HG03439 (cell line): ENCODE data around the gene KIF1C.
"Not testable (repeated sequence)": the region's sequence is repeated elsewhere in the genome, so short reads cannot be mapped to it uniquely, and the experiment has no call there.

Experiments used
- ATAC-seq: cut with Tn5 transposase; IDR thresholded peaks from one replicate; pipeline ENCODE4 v1.9.1; 2021; ENCODE audit warnings: mild to moderate bottlenecking, moderate library complexity; ENCODE audit not compliant: unreplicated experiment

The KIF1C gene

GRCh38 chr17:4999430-5000093 is 1.8 kb downstream of the KIF1C start:
- no peak for ATAC-seq

DNA sequence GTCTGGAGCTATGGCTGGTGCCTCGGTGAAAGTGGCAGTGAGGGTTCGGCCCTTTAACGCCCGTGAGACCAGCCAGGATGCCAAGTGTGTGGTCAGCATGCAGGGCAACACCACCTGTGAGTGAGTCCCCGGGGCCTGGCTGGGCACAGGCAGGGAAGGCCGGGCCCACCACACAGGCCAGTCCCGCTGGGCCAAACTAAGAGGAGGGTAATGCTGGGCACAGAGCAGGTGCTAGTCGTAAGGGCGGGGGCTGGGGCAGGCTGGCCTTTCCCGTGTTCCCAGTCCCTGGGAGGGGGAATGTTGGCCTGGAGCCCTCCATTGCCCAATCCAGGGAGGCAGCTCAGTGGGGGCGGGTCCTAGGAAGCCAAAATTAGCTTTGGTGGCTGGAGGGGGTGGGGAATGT is 2.5 kb downstream of the KIF1C start:
- no peak for ATAC-seq

- ATAC-seq, result no peak
Observed at GRCh38 chr17:5002121-5002788, 4.5 kb downstream of the KIF1C start.

DNA sequence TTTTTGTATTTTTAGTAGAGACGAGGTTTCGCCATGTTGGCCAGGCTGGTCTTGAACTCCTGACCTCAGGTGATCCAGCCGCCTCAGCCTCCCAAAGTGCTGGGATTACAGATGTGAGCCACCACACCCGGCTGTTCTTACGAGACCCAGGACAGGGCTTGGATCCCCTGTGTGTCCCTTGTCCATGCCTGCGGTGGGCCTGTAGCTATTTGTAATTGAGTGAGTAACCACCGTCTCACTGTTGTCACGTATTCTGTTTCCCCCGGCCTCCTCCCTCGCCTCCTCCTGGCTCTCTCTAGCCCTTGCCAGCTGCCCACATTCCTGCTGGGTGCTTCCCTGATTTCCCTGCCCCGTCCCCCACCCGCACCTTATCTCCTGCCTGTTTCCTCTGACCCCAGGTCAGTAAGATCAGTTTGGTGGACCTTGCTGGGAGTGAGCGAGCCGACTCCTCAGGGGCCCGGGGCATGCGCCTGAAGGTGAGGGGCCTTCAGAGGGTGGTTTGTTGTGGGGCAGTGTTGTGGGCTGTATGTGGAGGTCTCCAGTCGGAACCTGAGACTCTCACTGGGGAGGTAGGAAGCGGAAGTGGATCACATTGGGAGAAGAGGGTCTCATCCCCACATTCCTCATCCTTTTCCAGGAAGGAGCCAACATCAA is 5.6 kb downstream of the KIF1C start:
- no peak for ATAC-seq

DNA sequence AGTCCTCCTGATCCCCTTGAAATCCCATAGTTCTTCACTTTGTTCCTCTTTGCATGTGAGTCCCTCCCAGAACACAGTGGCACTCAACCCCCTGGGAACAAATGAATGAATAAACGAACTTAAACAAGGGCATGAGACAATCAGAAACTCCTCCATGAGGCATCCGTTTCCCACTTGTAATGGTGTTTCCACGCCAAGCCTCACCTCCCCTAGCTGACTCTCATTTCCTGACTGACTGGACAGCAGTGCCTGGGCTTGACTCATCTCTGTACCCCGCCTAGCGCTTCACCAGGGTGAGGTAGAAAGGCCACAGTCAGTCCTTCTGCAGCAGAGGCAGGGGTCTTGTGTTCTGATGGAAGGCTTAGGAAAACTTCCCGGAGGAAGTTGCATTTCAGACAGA is 14.2 kb downstream of the KIF1C start:
- ATAC-seq, result no peak

DNA sequence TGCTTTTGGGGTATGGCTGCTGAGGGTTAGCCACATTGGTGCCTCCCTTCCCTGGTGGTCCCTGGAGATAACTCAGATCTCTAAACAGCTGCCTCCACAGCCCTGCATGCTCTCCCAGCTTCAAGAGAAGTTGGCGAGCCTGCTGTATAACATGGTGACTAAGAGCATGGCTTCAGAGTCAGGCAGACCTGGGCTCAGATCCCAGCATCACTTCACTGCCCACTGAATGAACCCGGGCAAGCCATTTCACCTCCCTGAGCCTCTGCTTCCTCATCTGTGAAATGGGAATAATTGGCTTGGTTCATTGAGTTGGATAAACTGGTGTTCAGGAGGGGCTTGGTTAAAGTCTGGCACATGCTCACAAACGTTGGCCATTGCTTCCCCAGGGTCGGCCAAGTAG is 16.6 kb downstream of the KIF1C start:
- ATAC-seq, result no peak

DNA sequence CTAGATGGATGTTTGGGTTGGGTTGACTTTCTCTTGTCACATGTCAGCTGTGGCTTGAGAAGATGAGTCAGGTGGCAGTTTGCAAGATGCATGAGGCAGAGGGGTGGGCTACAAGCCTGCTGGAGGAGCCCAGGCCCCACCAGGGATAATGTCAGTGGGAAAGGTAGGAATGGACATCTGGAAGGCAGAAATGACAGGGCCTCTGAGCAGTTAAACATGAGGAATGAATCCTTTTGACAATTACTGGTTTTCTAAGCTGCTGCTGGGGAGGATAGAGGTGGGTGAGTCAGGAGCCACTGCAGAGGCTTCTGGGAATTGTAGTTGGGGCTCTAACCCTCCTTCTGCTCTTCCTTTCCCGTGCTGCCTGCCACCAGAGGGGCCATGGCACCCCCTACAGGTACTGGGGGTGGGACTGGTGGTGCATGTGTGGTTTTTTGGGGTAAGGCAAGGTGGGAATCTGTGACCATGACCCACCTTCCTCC is 21.8 kb downstream of the KIF1C start:
- ATAC-seq, result no peak

DNA sequence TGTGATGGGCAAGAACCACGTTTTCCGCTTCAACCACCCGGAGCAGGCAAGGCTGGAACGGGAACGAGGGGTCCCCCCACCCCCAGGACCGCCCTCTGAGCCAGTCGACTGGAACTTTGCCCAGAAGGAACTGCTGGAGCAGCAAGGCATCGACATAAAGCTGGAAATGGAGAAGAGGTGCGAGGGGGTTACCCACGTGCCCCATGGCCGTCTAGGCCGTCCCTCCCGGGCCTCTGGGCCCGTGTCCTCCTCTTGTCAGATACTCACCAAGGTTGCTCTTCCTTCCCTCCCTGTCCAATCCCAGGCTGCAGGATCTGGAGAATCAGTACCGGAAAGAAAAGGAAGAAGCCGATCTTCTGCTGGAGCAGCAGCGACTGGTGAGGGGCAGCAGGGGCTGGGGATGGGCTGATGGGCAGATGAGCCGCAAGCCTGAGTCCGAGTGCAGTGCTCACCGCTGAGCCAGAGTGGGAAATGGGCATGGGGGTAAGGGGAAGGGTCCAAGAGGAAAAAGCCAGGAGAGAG is 22.8 kb downstream of the KIF1C start:
- no peak for ATAC-seq

DNA sequence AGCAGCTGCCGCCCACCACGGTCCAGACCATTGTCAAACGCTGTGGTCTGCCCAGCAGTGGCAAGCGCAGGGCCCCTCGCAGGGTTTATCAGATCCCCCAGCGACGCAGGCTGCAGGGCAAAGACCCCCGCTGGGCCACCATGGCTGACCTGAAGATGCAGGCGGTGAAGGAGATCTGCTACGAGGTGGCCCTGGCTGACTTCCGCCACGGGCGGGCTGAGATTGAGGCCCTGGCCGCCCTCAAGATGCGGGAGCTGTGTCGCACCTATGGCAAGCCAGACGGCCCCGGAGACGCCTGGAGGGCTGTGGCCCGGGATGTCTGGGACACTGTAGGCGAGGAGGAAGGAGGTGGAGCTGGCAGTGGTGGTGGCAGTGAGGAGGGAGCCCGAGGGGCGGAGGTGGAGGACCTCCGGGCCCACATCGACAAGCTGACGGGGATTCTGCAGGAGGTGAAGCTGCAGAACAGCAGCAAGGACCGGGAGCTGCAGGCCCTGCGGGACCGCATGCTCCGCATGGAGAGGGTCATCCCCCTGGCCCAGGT is 24.5 kb downstream of the KIF1C start:
- no peak for ATAC-seq

DNA sequence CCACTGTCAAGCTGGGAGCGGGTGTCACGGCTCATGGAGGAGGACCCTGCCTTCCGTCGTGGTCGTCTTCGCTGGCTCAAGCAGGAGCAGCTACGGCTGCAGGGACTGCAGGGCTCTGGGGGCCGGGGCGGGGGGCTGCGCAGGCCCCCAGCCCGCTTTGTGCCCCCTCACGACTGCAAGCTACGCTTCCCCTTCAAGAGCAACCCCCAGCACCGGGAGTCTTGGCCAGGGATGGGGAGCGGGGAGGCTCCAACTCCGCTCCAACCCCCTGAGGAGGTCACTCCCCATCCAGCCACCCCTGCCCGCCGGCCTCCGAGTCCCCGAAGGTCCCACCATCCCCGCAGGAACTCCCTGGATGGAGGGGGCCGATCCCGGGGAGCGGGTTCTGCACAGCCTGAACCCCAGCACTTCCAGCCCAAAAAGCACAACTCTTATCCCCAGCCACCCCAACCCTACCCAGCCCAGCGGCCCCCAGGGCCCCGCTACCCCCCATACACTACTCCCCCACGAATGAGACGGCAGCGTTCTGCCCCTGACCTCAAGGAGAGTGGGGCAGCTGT is 25.9 kb downstream of the KIF1C start:
- ATAC-seq, result no peak

- no peak for ATAC-seq
Observed at GRCh38 chr17:5024604-5025003, 26.9 kb downstream of the KIF1C start.

DNA sequence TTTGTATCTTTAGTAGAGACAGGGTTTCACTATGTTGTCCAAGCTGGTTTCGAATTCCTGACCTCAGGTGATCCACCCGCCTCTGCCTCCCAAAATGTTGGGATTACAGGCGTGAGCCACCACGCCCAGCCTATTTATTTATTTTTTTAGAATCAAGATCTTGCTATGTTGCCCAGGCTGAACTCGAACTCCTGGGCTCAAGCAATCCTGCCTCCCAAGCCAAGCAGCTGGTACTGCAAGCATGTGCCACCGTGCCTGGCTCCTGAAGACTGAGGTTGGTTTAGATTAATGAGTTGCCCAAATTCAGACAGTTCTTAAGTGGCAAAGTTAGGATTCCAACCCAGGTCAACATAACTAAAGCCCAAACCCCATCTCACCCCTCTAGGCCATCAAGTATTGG is 29.5 kb downstream of the KIF1C start:
- ATAC-seq, result no peak

DNA sequence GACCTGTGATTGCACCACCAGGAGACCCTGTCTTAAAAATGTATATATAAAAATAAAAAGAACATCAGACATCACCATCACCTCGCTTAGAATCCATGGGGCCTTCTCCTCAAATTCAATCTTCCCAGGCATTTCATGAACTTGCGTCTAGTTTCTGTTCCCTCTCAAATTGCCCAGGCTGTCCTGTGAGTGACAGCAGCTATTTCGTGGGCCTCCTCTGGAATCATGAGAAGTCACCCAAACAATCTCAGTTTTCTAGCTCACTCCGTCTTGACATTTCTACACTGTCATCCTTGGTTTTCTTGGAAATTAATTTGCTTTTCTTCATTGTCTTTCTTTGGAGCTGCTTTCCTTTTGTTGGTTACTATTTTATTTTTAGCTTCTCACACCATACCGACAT is 30.2 kb downstream of the KIF1C start:
- ATAC-seq, result no peak

DNA sequence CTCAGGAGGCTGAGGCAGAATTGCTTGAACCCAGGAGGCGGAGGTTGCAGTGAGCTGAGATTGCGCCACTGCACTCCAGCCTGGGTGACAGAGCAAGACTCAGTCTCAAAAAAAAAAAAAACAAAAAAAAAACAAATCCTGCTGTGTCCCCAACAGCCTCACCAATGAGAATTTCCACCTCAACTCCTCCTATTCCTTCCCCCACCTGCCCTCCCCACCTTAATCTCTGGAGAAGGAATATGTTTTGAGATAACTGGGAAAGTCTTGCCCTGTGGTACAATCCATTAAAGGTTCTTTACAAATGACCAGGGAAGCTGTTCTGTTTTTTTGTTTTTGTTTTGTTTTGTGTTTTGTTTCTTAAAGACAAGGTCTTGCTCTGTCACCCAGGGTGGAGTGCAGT is 32.4 kb downstream of the KIF1C start:
- ATAC-seq, result not testable (repeated sequence)

GRCh38 chr17:5031365-5032082 is 33.8 kb downstream of the KIF1C start:
- ATAC-seq, result peak; percentile 60

DNA sequence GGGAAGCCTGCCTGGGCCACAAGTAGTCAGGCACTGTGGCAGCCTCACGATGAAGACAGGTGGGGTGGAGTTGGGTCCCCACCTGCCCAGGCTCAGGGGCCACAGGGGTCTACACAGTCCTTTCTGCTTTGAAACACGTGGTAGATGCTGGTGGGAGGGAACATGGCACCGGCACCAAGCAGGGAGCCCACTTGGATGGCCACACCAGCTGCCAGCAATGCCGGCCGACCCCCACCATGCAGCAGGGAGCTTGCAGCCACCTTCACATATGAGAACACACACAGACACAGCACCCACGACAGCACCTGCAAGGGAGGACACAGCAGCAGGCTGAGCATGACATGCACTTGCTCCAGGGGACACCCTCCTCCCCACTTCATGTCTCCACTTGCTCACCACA is 35.1 kb downstream of the KIF1C start:
- no peak for ATAC-seq

DNA sequence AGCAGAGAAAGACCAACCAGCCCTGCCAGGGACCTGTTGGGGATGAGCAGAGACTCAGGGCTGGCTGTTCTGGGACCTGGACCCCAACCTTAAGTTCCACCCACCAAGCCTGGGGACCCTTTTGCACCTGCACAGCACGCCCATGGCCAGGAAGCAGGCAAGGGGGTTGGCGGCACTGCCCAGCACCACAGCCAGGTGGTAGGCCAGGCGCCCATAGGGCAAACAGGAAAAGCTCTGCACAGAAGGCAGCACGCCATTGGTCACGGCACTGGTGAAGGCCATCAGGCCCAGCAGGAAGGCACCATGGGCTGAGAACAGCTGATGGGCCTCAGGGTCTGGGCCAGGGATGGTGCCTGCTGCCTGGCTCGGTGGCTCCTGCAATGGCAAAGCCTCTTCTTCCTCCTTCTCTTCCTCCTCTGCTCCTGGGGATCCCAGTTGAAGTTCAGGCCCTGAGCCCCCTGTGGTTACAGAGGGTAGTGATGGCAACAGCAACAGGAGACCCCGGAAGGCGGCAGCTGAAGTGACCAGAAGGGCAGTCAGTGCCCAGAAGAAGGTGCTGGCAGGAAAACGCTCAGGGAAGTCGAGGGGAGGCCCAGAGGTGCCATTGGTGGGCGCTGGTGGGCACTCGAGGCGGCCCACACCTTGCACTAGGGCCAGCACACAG is 35.7 kb downstream of the KIF1C start:
- no peak for ATAC-seq

DNA sequence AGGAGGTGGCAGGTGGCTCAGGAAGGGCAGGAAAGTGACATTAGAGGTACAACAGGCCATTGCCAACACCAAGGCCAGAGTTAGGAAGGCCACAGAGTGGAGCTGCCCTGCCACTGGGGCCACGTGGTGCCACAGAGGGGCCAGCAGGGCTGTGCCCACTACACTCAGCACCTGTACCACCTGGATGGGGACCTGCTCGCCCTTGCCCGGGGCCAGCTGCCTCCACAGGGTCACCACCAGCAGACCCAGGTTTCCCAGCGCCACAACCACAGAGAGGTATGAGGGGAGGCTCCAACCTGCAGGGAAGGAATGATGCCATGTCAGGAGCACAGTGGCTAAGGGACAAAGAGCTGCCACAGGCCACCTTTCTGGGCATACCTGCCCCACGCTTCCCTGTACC is 36.3 kb downstream of the KIF1C start:
- ATAC-seq, result no peak

GRCh38 chr17:5034651-5035050 is 36.9 kb downstream of the KIF1C start:
- no peak for ATAC-seq

- no peak for ATAC-seq
Observed at GRCh38 chr17:5035315-5035714, 37.6 kb downstream of the KIF1C start, which contains the start of gene SLC52A1. SLC52A1 (minus strand) TSS chr17:5035426; CDS start chr17:5034606, 820 bp downstream.
